H1 (cell line): ENCODE data around the gene TTC28. TPM values are rescaled to one million over a fixed set of nuclear protein-coding genes. Genes with fewer than 3 reads are reported as not detected.

Experiments used
- ASH2L ChIP-seq: fragments of 200-600, 300-600 bp; sonication (generic); IDR thresholded peaks from one replicate; pipeline ENCODE4 v1.7.1; 2017; ENCODE audit warnings: low read length
- CREB1 ChIP-seq: IDR thresholded peaks from 2 replicates; pipeline ENCODE4 v1.6.1; 2012; ENCODE audit warnings: inconsistent platforms
- GTF2F1 ChIP-seq: IDR thresholded peaks from 2 replicates; pipeline ENCODE4 v1.6.1; 2012; ENCODE audit warnings: low read depth, low read length, improper control_type of control experiment, borderline replicate concordance
- PHF8 ChIP-seq: fragments of 200-600 bp; sonication (generic); conservative IDR thresholded peaks from 2 replicates; pipeline ENCODE4 v1.7.1; 2012; ENCODE audit warnings: low read depth, mild to moderate bottlenecking, inconsistent platforms, low read length, moderate library complexity
- POU5F1 ChIP-seq: IDR thresholded peaks from 2 replicates; pipeline ENCODE4 v1.6.1; 2011; ENCODE audit warnings: low read depth, mild to moderate bottlenecking, low read length, moderate library complexity
- RBBP5 ChIP-seq: IDR thresholded peaks from 2 replicates; pipeline ENCODE4 v1.7.1; 2012; ENCODE audit warnings: low read depth, mild to moderate bottlenecking, inconsistent platforms, low read length, moderate library complexity, borderline replicate concordance
- TAF1 ChIP-seq: IDR thresholded peaks from 2 replicates; pipeline ENCODE4 v1.6.1; 2011; ENCODE audit warnings: mild to moderate bottlenecking, low read depth, low read length
- polyA plus RNA-seq, 7 experiments: library from polyadenylated mRNA; depleted of rRNA in 3 of 7; stranded (reverse) in 5 of 7; unstranded in 2 of 7; fragments of >200 nt in 5 of 7; fragments of 200-250 nt in 2 of 7; gene quantifications; 1 replicate in 5 of 7; 2 replicates in 1 of 7; 4 replicates in 1 of 7; pipeline versions ENCODE4 v1.2.1 to v1.2.3, GENCODE V29; 2011 to 2013; ENCODE audit warnings: missing spikeins in 2 of 7, mixed read lengths in 2 of 7
- total RNA-seq: library from RNA; stranded (reverse); fragmentation: NEBNext Ultra II Directional; extraction: Animal tissue kit (Norgen Biotek cat#: 25700); gene quantifications from 2 replicates; pipeline ENCODE4 v1.2.1, GENCODE V29; 2021
- TF ChIP-seq, protein P1 (sequence below): fragments of 300-600 bp; sonication (generic); IDR thresholded peaks from 2 replicates; pipeline ENCODE4 v1.7.1; 2012; ENCODE audit warnings: low read length, moderate library complexity, mild to moderate bottlenecking, inconsistent platforms; ENCODE audit not compliant: insufficient replicate concordance
- TF ChIP-seq, protein P2 (sequence below): IDR thresholded peaks from 2 replicates; pipeline ENCODE4 v1.6.1; 2011; ENCODE audit warnings: low read depth, mild to moderate bottlenecking, low read length; ENCODE audit not compliant: insufficient read depth

TTC28 gene
- total and polyA plus RNA-seq, 2 of the 8 experiments (the other 6 are each of a cell fraction or from before 2014, with no cell fraction given): 2.6 to 12.6 TPM

DNA sequence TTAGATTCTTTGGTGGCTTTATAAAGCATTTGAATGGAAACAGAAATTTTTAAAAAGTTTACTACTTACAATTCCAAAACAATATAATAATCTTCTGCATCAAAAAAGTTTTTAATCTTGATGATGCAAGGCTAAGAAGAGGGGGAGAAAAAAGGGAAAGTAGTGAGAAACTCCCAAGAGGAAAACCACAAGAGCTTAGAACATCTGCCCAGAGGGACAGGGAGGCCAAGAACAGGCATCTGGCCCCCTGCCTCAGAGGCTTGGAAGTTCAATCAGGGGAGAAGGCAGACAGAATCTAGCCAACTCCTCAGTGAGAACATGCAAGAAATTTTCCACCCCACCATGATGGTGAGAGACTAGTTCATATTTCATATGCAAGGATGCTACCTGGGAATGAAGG, 23.8 kb upstream of the TTC28 start (continued):
- TF ChIP-seq, protein P1, sequence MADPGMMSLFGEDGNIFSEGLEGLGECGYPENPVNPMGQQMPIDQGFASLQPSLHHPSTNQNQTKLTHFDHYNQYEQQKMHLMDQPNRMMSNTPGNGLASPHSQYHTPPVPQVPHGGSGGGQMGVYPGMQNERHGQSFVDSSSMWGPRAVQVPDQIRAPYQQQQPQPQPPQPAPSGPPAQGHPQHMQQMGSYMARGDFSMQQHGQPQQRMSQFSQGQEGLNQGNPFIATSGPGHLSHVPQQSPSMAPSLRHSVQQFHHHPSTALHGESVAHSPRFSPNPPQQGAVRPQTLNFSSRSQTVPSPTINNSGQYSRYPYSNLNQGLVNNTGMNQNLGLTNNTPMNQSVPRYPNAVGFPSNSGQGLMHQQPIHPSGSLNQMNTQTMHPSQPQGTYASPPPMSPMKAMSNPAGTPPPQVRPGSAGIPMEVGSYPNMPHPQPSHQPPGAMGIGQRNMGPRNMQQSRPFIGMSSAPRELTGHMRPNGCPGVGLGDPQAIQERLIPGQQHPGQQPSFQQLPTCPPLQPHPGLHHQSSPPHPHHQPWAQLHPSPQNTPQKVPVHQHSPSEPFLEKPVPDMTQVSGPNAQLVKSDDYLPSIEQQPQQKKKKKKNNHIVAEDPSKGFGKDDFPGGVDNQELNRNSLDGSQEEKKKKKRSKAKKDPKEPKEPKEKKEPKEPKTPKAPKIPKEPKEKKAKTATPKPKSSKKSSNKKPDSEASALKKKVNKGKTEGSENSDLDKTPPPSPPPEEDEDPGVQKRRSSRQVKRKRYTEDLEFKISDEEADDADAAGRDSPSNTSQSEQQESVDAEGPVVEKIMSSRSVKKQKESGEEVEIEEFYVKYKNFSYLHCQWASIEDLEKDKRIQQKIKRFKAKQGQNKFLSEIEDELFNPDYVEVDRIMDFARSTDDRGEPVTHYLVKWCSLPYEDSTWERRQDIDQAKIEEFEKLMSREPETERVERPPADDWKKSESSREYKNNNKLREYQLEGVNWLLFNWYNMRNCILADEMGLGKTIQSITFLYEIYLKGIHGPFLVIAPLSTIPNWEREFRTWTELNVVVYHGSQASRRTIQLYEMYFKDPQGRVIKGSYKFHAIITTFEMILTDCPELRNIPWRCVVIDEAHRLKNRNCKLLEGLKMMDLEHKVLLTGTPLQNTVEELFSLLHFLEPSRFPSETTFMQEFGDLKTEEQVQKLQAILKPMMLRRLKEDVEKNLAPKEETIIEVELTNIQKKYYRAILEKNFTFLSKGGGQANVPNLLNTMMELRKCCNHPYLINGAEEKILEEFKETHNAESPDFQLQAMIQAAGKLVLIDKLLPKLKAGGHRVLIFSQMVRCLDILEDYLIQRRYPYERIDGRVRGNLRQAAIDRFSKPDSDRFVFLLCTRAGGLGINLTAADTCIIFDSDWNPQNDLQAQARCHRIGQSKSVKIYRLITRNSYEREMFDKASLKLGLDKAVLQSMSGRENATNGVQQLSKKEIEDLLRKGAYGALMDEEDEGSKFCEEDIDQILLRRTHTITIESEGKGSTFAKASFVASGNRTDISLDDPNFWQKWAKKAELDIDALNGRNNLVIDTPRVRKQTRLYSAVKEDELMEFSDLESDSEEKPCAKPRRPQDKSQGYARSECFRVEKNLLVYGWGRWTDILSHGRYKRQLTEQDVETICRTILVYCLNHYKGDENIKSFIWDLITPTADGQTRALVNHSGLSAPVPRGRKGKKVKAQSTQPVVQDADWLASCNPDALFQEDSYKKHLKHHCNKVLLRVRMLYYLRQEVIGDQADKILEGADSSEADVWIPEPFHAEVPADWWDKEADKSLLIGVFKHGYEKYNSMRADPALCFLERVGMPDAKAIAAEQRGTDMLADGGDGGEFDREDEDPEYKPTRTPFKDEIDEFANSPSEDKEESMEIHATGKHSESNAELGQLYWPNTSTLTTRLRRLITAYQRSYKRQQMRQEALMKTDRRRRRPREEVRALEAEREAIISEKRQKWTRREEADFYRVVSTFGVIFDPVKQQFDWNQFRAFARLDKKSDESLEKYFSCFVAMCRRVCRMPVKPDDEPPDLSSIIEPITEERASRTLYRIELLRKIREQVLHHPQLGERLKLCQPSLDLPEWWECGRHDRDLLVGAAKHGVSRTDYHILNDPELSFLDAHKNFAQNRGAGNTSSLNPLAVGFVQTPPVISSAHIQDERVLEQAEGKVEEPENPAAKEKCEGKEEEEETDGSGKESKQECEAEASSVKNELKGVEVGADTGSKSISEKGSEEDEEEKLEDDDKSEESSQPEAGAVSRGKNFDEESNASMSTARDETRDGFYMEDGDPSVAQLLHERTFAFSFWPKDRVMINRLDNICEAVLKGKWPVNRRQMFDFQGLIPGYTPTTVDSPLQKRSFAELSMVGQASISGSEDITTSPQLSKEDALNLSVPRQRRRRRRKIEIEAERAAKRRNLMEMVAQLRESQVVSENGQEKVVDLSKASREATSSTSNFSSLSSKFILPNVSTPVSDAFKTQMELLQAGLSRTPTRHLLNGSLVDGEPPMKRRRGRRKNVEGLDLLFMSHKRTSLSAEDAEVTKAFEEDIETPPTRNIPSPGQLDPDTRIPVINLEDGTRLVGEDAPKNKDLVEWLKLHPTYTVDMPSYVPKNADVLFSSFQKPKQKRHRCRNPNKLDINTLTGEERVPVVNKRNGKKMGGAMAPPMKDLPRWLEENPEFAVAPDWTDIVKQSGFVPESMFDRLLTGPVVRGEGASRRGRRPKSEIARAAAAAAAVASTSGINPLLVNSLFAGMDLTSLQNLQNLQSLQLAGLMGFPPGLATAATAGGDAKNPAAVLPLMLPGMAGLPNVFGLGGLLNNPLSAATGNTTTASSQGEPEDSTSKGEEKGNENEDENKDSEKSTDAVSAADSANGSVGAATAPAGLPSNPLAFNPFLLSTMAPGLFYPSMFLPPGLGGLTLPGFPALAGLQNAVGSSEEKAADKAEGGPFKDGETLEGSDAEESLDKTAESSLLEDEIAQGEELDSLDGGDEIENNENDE: no peak
- TF ChIP-seq, protein P2, sequence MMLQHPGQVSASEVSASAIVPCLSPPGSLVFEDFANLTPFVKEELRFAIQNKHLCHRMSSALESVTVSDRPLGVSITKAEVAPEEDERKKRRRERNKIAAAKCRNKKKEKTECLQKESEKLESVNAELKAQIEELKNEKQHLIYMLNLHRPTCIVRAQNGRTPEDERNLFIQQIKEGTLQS: no peak
- TF ChIP-seq RBBP5: no peak
- TF ChIP-seq PHF8: no peak
- TF ChIP-seq TAF1: no peak
- TF ChIP-seq ASH2L: no peak
- no peak for TF ChIP-seq GTF2F1
- no peak for TF ChIP-seq CREB1
- no peak for TF ChIP-seq POU5F1
